ENCODE data around the gene PTGIS.

GRCh38 chr20:49513517-49513916, 54.4 kb downstream of the PTGIS start:
- TF ChIP-seq CEBPB (IDR thresholded peaks at IDR 0.05) (no peak), EP300 (IDR thresholded peaks at IDR 0.05; ENCODE audit: borderline replicate concordance) (no peak), REST (IDR thresholded peaks at IDR 0.05; ENCODE audit: low read depth) (no peak)

Data from Ishikawa (cell line).